Measurements from ENCODE around the gene CLEC14A. TPM values are rescaled to one million over a fixed set of nuclear protein-coding genes. Genes with fewer than 3 reads are reported as not detected.

CLEC14A gene
- polyA plus RNA-seq, 1 donor from 2014 or later: not detected

- peaks cover 5% of the 10 kb centered on the region for H3K36me3 Mint-ChIP-seq
- H3K4me3 Mint-ChIP-seq: no peak overlapping the region
- H3K9me3 Mint-ChIP-seq: peaks cover 5 to 11% (median 7%) of the 10 kb centered on the region in 3 donors
- no peaks in the 10 kb centered on the region for H3K4me1 Mint-ChIP-seq
- peaks cover 11% of the 10 kb centered on the region for H3K27me3 Mint-ChIP-seq
- no peak overlapping the region for H3K27ac Mint-ChIP-seq
These were observed 51.2 kb downstream of the CLEC14A start for GRCh38 chr14:38204719-38205115.

Other genes starting within 250 kb of the CLEC14A start
- gene SSTR1, start 48.2 kb downstream of the CLEC14A start, polyA plus RNA-seq: not detected